ENCODE data around the gene C2CD2. TPM values are rescaled to one million over a fixed set of nuclear protein-coding genes. Genes with fewer than 3 reads are reported as not detected.

The C2CD2 gene
- total and polyA plus RNA-seq, 2 of the 8 experiments (the other 6 are each of a cell fraction or from before 2014, with no cell fraction given) = 10.4 to 13.0 TPM

GRCh38 chr21:41899426-41900202 is 54.2 kb downstream of the C2CD2 start:
- FAIRE-seq (no peak), DNase-seq (ENCODE audit: low read depth in 1 of 2, low spot score in 2 of 2) (no peak)
- Histone ChIP-seq H3K4me1 (replicated peaks in 1 of 4; ENCODE audit: control insufficient read depth in 3 of 4, insufficient read depth in 4 of 4, low read length in 3 of 4) (peaks cover 4 to 23% (median 19%) of the 10 kb centered on the region in 4 experiments), H3K9me3 (ENCODE audit: insufficient read depth in 2 of 2, low read depth in 1 of 2, low read length in 1 of 2) (no peaks in the 10 kb centered on the region), H2BK5ac (ENCODE audit: low read depth, low read length) (no peak overlapping the region), H3K23ac (ENCODE audit: insufficient read length) (no peak overlapping the region), H3K27ac (ENCODE audit: low read depth, low read length) (no peak overlapping the region), H4K8ac (ENCODE audit: extremely low read depth, insufficient read depth, low read length) (no peak overlapping the region; the same call in 1 of the 2 replicates), H3K36me3 (ENCODE audit: control insufficient read depth in 2 of 4, insufficient read depth in 4 of 4, low read length in 3 of 4) (peaks cover 0 to 2% (median 0%) of the 10 kb centered on the region in 4 experiments; a peak in 2 of 8 replicates), H3K23me2 (ENCODE audit: low read depth, low read length) (no peaks in the 10 kb centered on the region), H4K5ac (ENCODE audit: insufficient read length, low read depth, low read length) (no peak overlapping the region), H2BK20ac (ENCODE audit: low read length) (no peak overlapping the region), H3K14ac (ENCODE audit: insufficient read length) (no peak overlapping the region), H3K4ac (replicated peaks; ENCODE audit: insufficient read length, low read depth, low read length) (no peak overlapping the region), H3K79me2 (ENCODE audit: control insufficient read depth in 1 of 2, insufficient read depth in 2 of 2, low read length in 2 of 2) (no peaks in the 10 kb centered on the region), H3K9ac (replicated peaks in 1 of 4; ENCODE audit: extremely low read depth in 1 of 4, low read depth in 3 of 4, low read length in 3 of 4) (no peak overlapping the region), H3K27me3 (replicated peaks in 1 of 4; ENCODE audit: control insufficient read depth in 3 of 4, extremely low read depth in 1 of 4, insufficient read depth in 3 of 4, low read length in 3 of 4) (no peaks in the 10 kb centered on the region), H2BK12ac (ENCODE audit: low read depth, low read length) (no peak overlapping the region), H4K20me1 (replicated peaks in 1 of 2; ENCODE audit: control insufficient read depth in 1 of 2, insufficient read depth in 2 of 2, low read length in 2 of 2) (no peaks in the 10 kb centered on the region), H2BK120ac (replicated peaks; ENCODE audit: low read depth, low read length) (no peak overlapping the region), H3K56ac (replicated peaks; ENCODE audit: insufficient read length, low read depth, low read length) (no peak overlapping the region), H3K4me3 (ENCODE audit: extremely low read depth in 1 of 4, insufficient read depth in 2 of 4, low read depth in 3 of 4, low read length in 4 of 4) (no peak overlapping the region), H3K18ac (ENCODE audit: extremely low read depth, low read length) (no peak overlapping the region), H2AK5ac (ENCODE audit: low read depth, low read length) (peak overlapping the region; percentile 4; the same call in 1 of the 2 replicates), H3K4me2 (ENCODE audit: insufficient read depth in 1 of 2, low read depth in 2 of 2, low read length in 2 of 2) (no peak overlapping the region), H3K79me1 (ENCODE audit: low read depth, low read length) (no peaks in the 10 kb centered on the region), H2AFZ (ENCODE audit: low read length) (no peak overlapping the region), H4K91ac (replicated peaks; ENCODE audit: insufficient read length, low read length) (no peak overlapping the region), H2BK15ac (ENCODE audit: low read length) (no peak overlapping the region)
- ChIA-PET POLR2A (ENCODE audit: partially characterized antibody) (interaction anchor here (2.8 kb wide), 1 partner anchor 20 kb away, joined by 10 read pairs; the partner anchor contains the start of gene PRDM15), CTCF (ENCODE audit: partially characterized antibody) (interaction anchor here (0.7 to 1.1 kb wide), 3 partner anchors 22 to 208 kb away, joined by 3 read pairs; no protein-coding TSS in a partner anchor)
- WGBS, 2 experiments (ENCODE audit: extremely low coverage in 1 of 2, insufficient coverage in 1 of 2, insufficient read length in 1 of 2, insufficient replicate concordance in 2 of 2, low coverage in 1 of 2, low lambda C conversion rate in 2 of 2, missing lambda C conversion rate in 1 of 2) = 88% methylated on average over 24 of the region's 25 CpGs; no CpG with 5 or more reads in 1 of the 2 experiments
- TF ChIP-seq RXRA (IDR thresholded peaks at IDR 0.05; ENCODE audit: insufficient read depth, low read depth, low read length) = no peak
- TF ChIP-seq SIX5 (IDR thresholded peaks at IDR 0.05; ENCODE audit: low read depth, low read length) = no peak
- TF ChIP-seq BACH1 (IDR thresholded peaks at IDR 0.05; ENCODE audit: low read length) = no peak
- no peak for TF ChIP-seq CREB1 (IDR thresholded peaks at IDR 0.05)
- no peak for TF ChIP-seq CBX5 (IDR thresholded peaks at IDR 0.05; ENCODE audit: low read depth, low read length)
- TF ChIP-seq CTBP2 (IDR thresholded peaks at IDR 0.05; ENCODE audit: borderline replicate concordance, insufficient read depth, insufficient read length, low read length) = no peak
- no peak for TF ChIP-seq RAD21 (IDR thresholded peaks at IDR 0.05 in 1 of 2, conservative IDR thresholded peaks at IDR 0.05 in 1 of 2; ENCODE audit: low read depth in 2 of 2, low read length in 2 of 2)
